GM23248 (cell line): ENCODE data around the gene SRGAP2B. TPM values are rescaled to one million over a fixed set of nuclear protein-coding genes. Genes with fewer than 3 reads are reported as not detected.
"Not testable (repeated sequence)": the region's sequence is repeated elsewhere in the genome, so short reads cannot be mapped to it uniquely, and the experiment has no call there.

ENCODE experiments used
- DNase-seq: peaks from one replicate; pipeline ENCODE4 v3.0.0-alpha.2; 2015
- H2AFZ ChIP-seq: fragments of 200-600 bp; sonication (generic); 2 replicates; pipeline ENCODE4 v1.6.1; 2016; ENCODE audit warnings: antibody characterized with exemption
- H3F3A ChIP-seq: fragments of 200-600 bp; sonication (generic); 2 replicates; pipeline ENCODE4 v1.6.1; 2016; ENCODE audit warnings: mild to moderate bottlenecking, antibody characterized with exemption, mixed run types; ENCODE audit not compliant: insufficient read depth
- H3K27ac ChIP-seq: fragments of 200-600 bp; sonication (generic); 2 replicates; pipeline ENCODE4 v1.5.1; 2016; ENCODE audit warnings: mild to moderate bottlenecking
- H3K27me3 ChIP-seq: fragments of 200-600 bp; sonication (generic); replicated peaks from 2 replicates; pipeline ENCODE4 v1.6.1; 2016; ENCODE audit warnings: mild to moderate bottlenecking; ENCODE audit not compliant: insufficient read depth
- H3K36me3 ChIP-seq: fragments of 200-600 bp; sonication (generic); 2 replicates; pipeline ENCODE4 v1.6.1; 2016; ENCODE audit warnings: low read depth, mild to moderate bottlenecking
- H3K4me1 ChIP-seq: fragments of 200-600 bp; sonication (generic); 2 replicates; pipeline ENCODE4 v1.6.1; 2016; ENCODE audit warnings: mild to moderate bottlenecking; ENCODE audit not compliant: insufficient read depth
- H3K4me2 ChIP-seq: fragments of 200-600 bp; sonication (generic); one replicate; pipeline ENCODE4 v1.6.1; 2016; ENCODE audit warnings: mild to moderate bottlenecking; ENCODE audit not compliant: unreplicated experiment
- H3K4me3 ChIP-seq: fragments of 200-600 bp; sonication (generic); 2 replicates; pipeline ENCODE4 v1.5.1; 2016; ENCODE audit warnings: mild to moderate bottlenecking
- H3K79me2 ChIP-seq: fragments of 200-600 bp; sonication (generic); 2 replicates; pipeline ENCODE4 v1.6.1; 2016; ENCODE audit warnings: mild to moderate bottlenecking; ENCODE audit not compliant: insufficient read depth
- H3K9ac ChIP-seq: fragments of 200-600 bp; sonication (generic); 2 replicates; pipeline ENCODE4 v1.6.1; 2016; ENCODE audit warnings: mild to moderate bottlenecking
- H3K9me2 ChIP-seq: fragments of 200-600 bp; sonication (generic); 2 replicates; pipeline ENCODE4 v1.6.1; 2016; ENCODE audit warnings: mixed run types, mild to moderate bottlenecking, moderate library complexity; ENCODE audit not compliant: insufficient read depth
- H3K9me3 ChIP-seq: fragments of 200-600 bp; sonication (generic); one replicate; pipeline ENCODE4 v1.6.1; 2017; ENCODE audit warnings: low read depth
- H4K20me1 ChIP-seq: fragments of 200-600 bp; sonication (generic); 2 replicates; pipeline ENCODE4 v1.6.0; 2016; ENCODE audit not compliant: insufficient read depth
- WGBS, 2 experiments: methylation state at CpG; one replicate each; pipeline ENCODE4 v1.1.6; 2015 to 2017; ENCODE audit warnings: low lambda C conversion rate in 2 of 2, low coverage in 1 of 2; ENCODE audit errors: missing lambda C conversion rate in 2 of 2; 5-methylcytosine and 5-hydroxymethylcytosine counted together
- in situ Hi-C: fragments of 300-500 bp; cut with MboI; formaldehyde crosslinking; loops from 2 replicates; pipeline ENCODE4 v1.15.0; 2020
- polyA plus RNA-seq: library from polyadenylated mRNA; unstranded; fragments of >200 nt; fragmentation: Nextera tagmentation; extraction: Ambion mirVana; gene quantifications from 2 replicates; pipeline ENCODE4 v1.2.1, GENCODE V29; 2016
- total RNA-seq: library from RNA; depleted of rRNA; stranded (reverse); fragments of >200 nt; shearing (Covaris generic); gene quantifications from 2 replicates; pipeline ENCODE4 v1.2.3, GENCODE V29; 2014

Gene SRGAP2B
- total and polyA plus RNA-seq, 2 experiments from 2014 or later: 12.8 to 16.1 TPM

- H3K79me2 ChIP-seq, H3K9me2 ChIP-seq, H3K27me3 ChIP-seq, in situ Hi-C loops, H2AFZ ChIP-seq, H3F3A ChIP-seq, H3K27ac ChIP-seq, H3K4me1 ChIP-seq, DNase-seq, H3K9ac ChIP-seq, H3K36me3 ChIP-seq, H3K4me2 ChIP-seq, H4K20me1 ChIP-seq, H3K9me3 ChIP-seq, H3K4me3 ChIP-seq: not testable (repeated sequence)
- 80% methylated on average over 3 of the region's 5 CpGs; no CpG with 5 or more reads in 1 of the 2 experiments for WGBS, 2 experiments
These were observed 29.8 kb downstream of the SRGAP2B start for GRCh38 chr1:145065194-145065826.

GRCh38 chr1:145063941-145064648 lies 31.0 kb downstream of the SRGAP2B start:
- DNase-seq, H3K4me1 ChIP-seq, H2AFZ ChIP-seq, H3K9ac ChIP-seq, H3K9me2 ChIP-seq, H3K27ac ChIP-seq, in situ Hi-C loops, H3K36me3 ChIP-seq, H3K9me3 ChIP-seq, H3K27me3 ChIP-seq, H3F3A ChIP-seq, H3K4me3 ChIP-seq, H3K79me2 ChIP-seq, H3K4me2 ChIP-seq, H4K20me1 ChIP-seq: not testable (repeated sequence)
- no CpG with 5 or more reads among the region's 2 CpGs for WGBS, 2 experiments

- H3K79me2 ChIP-seq, H3K4me1 ChIP-seq, H3K9me3 ChIP-seq, DNase-seq, H3K4me3 ChIP-seq, H3K27me3 ChIP-seq, H3K9me2 ChIP-seq, H3K4me2 ChIP-seq, H4K20me1 ChIP-seq, H3F3A ChIP-seq, H3K36me3 ChIP-seq, H3K27ac ChIP-seq, H3K9ac ChIP-seq, H2AFZ ChIP-seq, in situ Hi-C loops: not testable (repeated sequence)
- WGBS, 2 experiments: 100% methylated on average over 1 of the region's 2 CpGs
These were observed 31.8 kb downstream of the SRGAP2B start for GRCh38 chr1:145063285-145063684.

GRCh38 chr1:145058184-145058583 lies 36.9 kb downstream of the SRGAP2B start:
- WGBS, 2 experiments: 17% methylated on average over 1 of the region's 3 CpGs; no CpG with 5 or more reads in 1 of the 2 experiments
- H2AFZ ChIP-seq, H3K4me2 ChIP-seq, H3K79me2 ChIP-seq, H4K20me1 ChIP-seq, H3K27me3 ChIP-seq, H3K4me3 ChIP-seq, H3K36me3 ChIP-seq, DNase-seq, H3K9me2 ChIP-seq, H3K4me1 ChIP-seq, H3K9me3 ChIP-seq, H3F3A ChIP-seq, in situ Hi-C loops: not testable (repeated sequence)
- Histone ChIP-seq H3K27ac (peak overlapping the region; percentile 86), H3K9ac (peak overlapping the region; percentile 57; the same call in 1 of the 2 replicates)

GRCh38 chr1:145055217-145055760 lies 39.8 kb downstream of the SRGAP2B start:
- H3K27ac ChIP-seq, H2AFZ ChIP-seq, H3K9me2 ChIP-seq, H3K4me1 ChIP-seq, DNase-seq, H4K20me1 ChIP-seq, H3K9me3 ChIP-seq, H3K4me3 ChIP-seq, H3K4me2 ChIP-seq, in situ Hi-C loops, H3F3A ChIP-seq, H3K79me2 ChIP-seq, H3K27me3 ChIP-seq, H3K36me3 ChIP-seq, H3K9ac ChIP-seq: not testable (repeated sequence)
- no CpG with 5 or more reads among the region's 4 CpGs for WGBS, 2 experiments

- H2AFZ ChIP-seq, DNase-seq, H3K4me3 ChIP-seq, H3K4me1 ChIP-seq, H3K27ac ChIP-seq, H3K9me2 ChIP-seq, H3K79me2 ChIP-seq, H3K27me3 ChIP-seq, H3K9me3 ChIP-seq, H3K36me3 ChIP-seq, H3F3A ChIP-seq, H3K4me2 ChIP-seq, in situ Hi-C loops, H4K20me1 ChIP-seq, H3K9ac ChIP-seq: not testable (repeated sequence)
- no CpG with 5 or more reads among the region's 4 CpGs for WGBS, 2 experiments
These were observed 41.7 kb downstream of the SRGAP2B start for GRCh38 chr1:145053428-145053827.

GRCh38 chr1:145052019-145052776 lies 42.9 kb downstream of the SRGAP2B start:
- H3K4me3 ChIP-seq, H4K20me1 ChIP-seq, H3K79me2 ChIP-seq, H3K27me3 ChIP-seq, H3K4me1 ChIP-seq, H3K27ac ChIP-seq, in situ Hi-C loops, H3K9ac ChIP-seq, H3K4me2 ChIP-seq, H2AFZ ChIP-seq, DNase-seq, H3K9me2 ChIP-seq, H3F3A ChIP-seq, H3K9me3 ChIP-seq, H3K36me3 ChIP-seq: not testable (repeated sequence)
- no CpG with 5 or more reads among the region's 10 CpGs for WGBS, 2 experiments
